ENCODE results near the gene MAT2A. TPM values are rescaled to one million over a fixed set of nuclear protein-coding genes. Genes with fewer than 3 reads are reported as not detected.

MAT2A gene
- total and polyA plus RNA-seq, 9 of the 15 experiments (the other 6 are each of a cell fraction or from before 2014, with no cell fraction given) = 130 to 1,027 (median 240) TPM

DNA sequence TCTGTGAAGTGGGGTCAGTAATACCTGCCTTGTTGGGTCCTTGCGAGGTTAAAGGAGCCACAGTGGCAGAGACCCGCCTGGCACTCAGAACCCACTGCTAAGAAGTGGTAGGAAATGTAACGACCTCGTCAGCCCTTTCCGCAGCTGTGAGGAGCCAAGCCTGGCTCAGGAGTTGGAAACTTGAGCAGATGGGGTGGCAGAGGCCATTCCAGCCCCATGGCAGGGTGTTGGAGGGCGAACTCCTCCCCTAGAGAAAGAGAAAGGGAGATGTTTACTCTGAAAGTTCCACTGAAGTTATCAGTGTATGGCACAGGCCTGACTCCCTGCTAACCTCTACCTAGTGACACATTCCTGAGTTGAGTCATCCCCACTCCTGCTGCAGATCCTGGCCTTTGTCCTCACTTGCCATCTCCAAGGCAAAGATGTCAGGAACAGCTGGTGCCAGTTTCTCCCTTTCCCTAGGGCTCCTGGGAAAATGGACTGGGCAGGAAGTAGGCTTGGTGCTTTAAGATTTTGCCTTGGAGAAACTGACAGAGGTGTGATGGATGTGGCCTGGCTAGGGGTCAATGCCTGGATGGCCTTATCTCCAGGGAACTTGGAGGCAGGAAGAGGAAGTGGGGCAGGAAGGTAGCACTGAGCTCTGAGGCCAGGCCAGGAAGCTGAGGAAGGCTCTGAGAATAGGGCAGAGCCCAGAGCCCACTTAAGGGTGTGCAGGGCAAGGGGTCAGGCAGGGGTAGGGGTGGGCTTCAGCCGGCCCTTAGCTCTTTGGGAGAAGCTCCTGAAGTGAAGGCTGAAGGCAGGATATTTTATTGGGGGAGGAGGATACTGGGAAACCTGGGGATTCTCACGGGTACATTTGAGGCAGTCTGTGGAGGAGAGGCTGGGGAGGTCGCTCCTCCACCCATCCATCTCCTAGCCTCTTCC lies 46.2 kb downstream of the MAT2A start (continued):
- TF ChIP-seq JUND (IDR thresholded peaks at IDR 0.05; ENCODE audit: borderline replicate concordance, low read depth, low read length) (peak; percentile 94), JUND (tag; IDR thresholded peaks at IDR 0.05; ENCODE audit: borderline replicate concordance, low read depth, low read length) (peak; percentile 95; the same call in 2 of the 3 replicates), HCFC1 (IDR thresholded peaks at IDR 0.05; ENCODE audit: low read depth, low read length) (no peak), KHSRP (IDR thresholded peaks at IDR 0.05) (no peak), RNF219 (CRISPR knock-in tag; IDR thresholded peaks at IDR 0.05) (no peak), HDAC3 (IDR thresholded peaks at IDR 0.05; ENCODE audit: borderline replicate concordance, partially characterized antibody) (peak; percentile 77), RFX7 (CRISPR knock-in tag; IDR thresholded peaks at IDR 0.05) (no peak), ZNF408 (CRISPR knock-in tag; IDR thresholded peaks at IDR 0.05; ENCODE audit: low read depth) (no peak), NFATC3 (IDR thresholded peaks at IDR 0.05) (no peak), ZBTB7A (IDR thresholded peaks at IDR 0.05; ENCODE audit: borderline replicate concordance, control insufficient read depth, low read depth, low read length) (peak; percentile 36; the same call in 1 of the 2 replicates), ZNF217 (CRISPR knock-in tag; IDR thresholded peaks at IDR 0.05) (no peak), C11orf30 (IDR thresholded peaks at IDR 0.05; ENCODE audit: low read depth) (no peak), YBX1 (IDR thresholded peaks at IDR 0.05) (no peak), KLF1 (tag; IDR thresholded peaks at IDR 0.05) (no peak), BRD9 (IDR thresholded peaks at IDR 0.05; ENCODE audit: low read depth, partially characterized antibody) (no peak), ZKSCAN3 (CRISPR knock-in tag; IDR thresholded peaks at IDR 0.05) (no peak), KDM1A (IDR thresholded peaks at IDR 0.05) (peak; percentile 87 to 90), TEAD2 (tag; IDR thresholded peaks at IDR 0.05) (peak; percentile 63; the same call in 1 of the 2 replicates), OTX1 (CRISPR knock-in tag; IDR thresholded peaks at IDR 0.05) (0 out of 2 replicates have a peak, but pooled peaks have one; percentile 30), PHTF2 (CRISPR knock-in tag; IDR thresholded peaks at IDR 0.05) (no peak), RFX5 (IDR thresholded peaks at IDR 0.05; ENCODE audit: low read depth, low read length) (no peak)
- TF ChIP-seq, protein P1, sequence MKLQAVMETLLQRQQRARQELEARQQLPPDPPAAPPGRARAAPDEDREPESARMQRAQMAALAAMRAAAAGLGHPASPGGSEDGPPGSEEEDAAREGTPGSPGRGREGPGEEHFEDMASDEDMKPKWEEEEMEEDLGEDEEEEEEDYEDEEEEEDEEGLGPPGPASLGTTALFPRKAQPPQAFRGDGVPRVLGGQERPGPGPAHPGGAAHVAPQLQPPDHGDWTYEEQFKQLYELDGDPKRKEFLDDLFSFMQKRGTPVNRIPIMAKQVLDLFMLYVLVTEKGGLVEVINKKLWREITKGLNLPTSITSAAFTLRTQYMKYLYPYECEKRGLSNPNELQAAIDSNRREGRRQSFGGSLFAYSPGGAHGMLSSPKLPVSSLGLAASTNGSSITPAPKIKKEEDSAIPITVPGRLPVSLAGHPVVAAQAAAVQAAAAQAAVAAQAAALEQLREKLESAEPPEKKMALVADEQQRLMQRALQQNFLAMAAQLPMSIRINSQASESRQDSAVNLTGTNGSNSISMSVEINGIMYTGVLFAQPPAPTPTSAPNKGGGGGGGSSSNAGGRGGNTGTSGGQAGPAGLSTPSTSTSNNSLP (IDR thresholded peaks at IDR 0.05; ENCODE audit: borderline replicate concordance, low read depth, low read length) = no peak

Measured in K562 (cell line).